Right lobe of liver (tissue), 4 donors: ENCODE measurements around the gene ALK.

Experiments
- CTCF ChIP-seq, 4 donors: fragments of 200-600 bp in 3 of 4; fragments of 450-650 bp in 1 of 4; IDR thresholded peaks; one replicate each; pipeline versions ENCODE4 v1.5.1 to v1.8.0; 2016 to 2022; ENCODE audit warnings: antibody characterized with exemption in 4 of 4, mild to moderate bottlenecking in 2 of 4
- POLR2A ChIP-seq: fragments of 450-650 bp; IDR thresholded peaks from one replicate; pipeline ENCODE4 v1.6.1; 2017; ENCODE audit warnings: antibody characterized with exemption, mild to moderate bottlenecking
- donor health status: DM: no; HTN: no; CAD: no.
- donor health status: DM: no; HTN: no; CAD: no.
- donor health status: DM: no; HTN: yes; CAD: no.

- TF ChIP-seq CTCF (IDR thresholded peaks at IDR 0.05) (no peak), POLR2A (no peak)
Measured at GRCh38 chr2:29894822-29895614, 26.4 kb downstream of the ALK start.
